Liver (tissue), 3 donors: ENCODE results near the gene RCSD1.

Source experiments
- EGR1 ChIP-seq, 2 donors: IDR thresholded peaks; 2 replicates each; pipeline ENCODE4 v1.6.1; 2016 to 2018; ENCODE audit warnings: antibody characterized with exemption in 2 of 2, low read depth in 2 of 2
- RAD21 ChIP-seq, 2 donors: IDR thresholded peaks; 2 replicates each; pipeline ENCODE4 v1.6.1; 2016; ENCODE audit warnings: antibody characterized with exemption in 2 of 2, mild to moderate bottlenecking in 2 of 2
- TF ChIP-seq, protein P1 (sequence below): fragments of 150-350 bp; IDR thresholded peaks from 2 replicates; pipeline ENCODE4 v1.5.1; 2017; ENCODE audit warnings: improper control_type of control experiment, low read depth, low read length; ENCODE audit not compliant: missing input control
- TF ChIP-seq, protein P2 (sequence below): IDR thresholded peaks from 2 replicates; pipeline ENCODE4 v1.6.1; 2016; ENCODE audit warnings: antibody characterized with exemption
- TF ChIP-seq, protein P3 (sequence below): IDR thresholded peaks from 2 replicates; pipeline ENCODE4 v1.6.1; 2016; ENCODE audit warnings: antibody characterized with exemption
- TF ChIP-seq, protein P4 (sequence below): IDR thresholded peaks from 2 replicates; pipeline ENCODE4 v1.6.1; 2016; ENCODE audit warnings: antibody characterized with exemption
- donor health status: healthy.
- donor health status: healthy.

DNA sequence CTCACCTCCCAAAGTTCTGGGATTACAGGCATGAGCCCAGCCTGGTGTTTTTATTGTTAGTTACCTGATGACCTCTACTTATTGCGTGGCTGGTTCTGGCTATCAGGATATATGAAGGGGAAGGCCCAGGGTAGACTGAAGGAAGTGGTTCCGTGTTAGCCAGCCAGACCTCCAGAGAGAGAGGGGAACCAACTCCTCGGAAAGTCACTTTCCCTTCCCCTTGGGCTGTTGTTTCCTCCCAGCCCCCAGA, 2.5 kb upstream of the RCSD1 start:
- TF ChIP-seq, protein P1, sequence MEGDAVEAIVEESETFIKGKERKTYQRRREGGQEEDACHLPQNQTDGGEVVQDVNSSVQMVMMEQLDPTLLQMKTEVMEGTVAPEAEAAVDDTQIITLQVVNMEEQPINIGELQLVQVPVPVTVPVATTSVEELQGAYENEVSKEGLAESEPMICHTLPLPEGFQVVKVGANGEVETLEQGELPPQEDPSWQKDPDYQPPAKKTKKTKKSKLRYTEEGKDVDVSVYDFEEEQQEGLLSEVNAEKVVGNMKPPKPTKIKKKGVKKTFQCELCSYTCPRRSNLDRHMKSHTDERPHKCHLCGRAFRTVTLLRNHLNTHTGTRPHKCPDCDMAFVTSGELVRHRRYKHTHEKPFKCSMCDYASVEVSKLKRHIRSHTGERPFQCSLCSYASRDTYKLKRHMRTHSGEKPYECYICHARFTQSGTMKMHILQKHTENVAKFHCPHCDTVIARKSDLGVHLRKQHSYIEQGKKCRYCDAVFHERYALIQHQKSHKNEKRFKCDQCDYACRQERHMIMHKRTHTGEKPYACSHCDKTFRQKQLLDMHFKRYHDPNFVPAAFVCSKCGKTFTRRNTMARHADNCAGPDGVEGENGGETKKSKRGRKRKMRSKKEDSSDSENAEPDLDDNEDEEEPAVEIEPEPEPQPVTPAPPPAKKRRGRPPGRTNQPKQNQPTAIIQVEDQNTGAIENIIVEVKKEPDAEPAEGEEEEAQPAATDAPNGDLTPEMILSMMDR: no peak
- TF ChIP-seq RAD21 (IDR thresholded peaks at IDR 0.05) (no peak), EGR1 (IDR thresholded peaks at IDR 0.05; ENCODE audit: low read depth in 2 of 2) (no peak)
- TF ChIP-seq, protein P2, sequence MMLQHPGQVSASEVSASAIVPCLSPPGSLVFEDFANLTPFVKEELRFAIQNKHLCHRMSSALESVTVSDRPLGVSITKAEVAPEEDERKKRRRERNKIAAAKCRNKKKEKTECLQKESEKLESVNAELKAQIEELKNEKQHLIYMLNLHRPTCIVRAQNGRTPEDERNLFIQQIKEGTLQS: no peak
- TF ChIP-seq, protein P3, sequence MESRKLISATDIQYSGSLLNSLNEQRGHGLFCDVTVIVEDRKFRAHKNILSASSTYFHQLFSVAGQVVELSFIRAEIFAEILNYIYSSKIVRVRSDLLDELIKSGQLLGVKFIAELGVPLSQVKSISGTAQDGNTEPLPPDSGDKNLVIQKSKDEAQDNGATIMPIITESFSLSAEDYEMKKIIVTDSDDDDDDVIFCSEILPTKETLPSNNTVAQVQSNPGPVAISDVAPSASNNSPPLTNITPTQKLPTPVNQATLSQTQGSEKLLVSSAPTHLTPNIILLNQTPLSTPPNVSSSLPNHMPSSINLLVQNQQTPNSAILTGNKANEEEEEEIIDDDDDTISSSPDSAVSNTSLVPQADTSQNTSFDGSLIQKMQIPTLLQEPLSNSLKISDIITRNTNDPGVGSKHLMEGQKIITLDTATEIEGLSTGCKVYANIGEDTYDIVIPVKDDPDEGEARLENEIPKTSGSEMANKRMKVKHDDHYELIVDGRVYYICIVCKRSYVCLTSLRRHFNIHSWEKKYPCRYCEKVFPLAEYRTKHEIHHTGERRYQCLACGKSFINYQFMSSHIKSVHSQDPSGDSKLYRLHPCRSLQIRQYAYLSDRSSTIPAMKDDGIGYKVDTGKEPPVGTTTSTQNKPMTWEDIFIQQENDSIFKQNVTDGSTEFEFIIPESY: no peak
- TF ChIP-seq, protein P4, sequence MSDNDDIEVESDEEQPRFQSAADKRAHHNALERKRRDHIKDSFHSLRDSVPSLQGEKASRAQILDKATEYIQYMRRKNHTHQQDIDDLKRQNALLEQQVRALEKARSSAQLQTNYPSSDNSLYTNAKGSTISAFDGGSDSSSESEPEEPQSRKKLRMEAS: no peak
